SJCRH30 (cell line): ENCODE results near the gene HOXD13. TPM values are rescaled to one million over a fixed set of nuclear protein-coding genes. Genes with fewer than 3 reads are reported as not detected.
A peak's percentile ranks its signal among the peaks of the same experiment; 100 is the strongest.

Experiments used
- DNase-seq, 2 experiments: peaks; one replicate each; pipeline ENCODE4 v3.0.0-alpha.2; 2015 to 2020
- H3K27ac ChIP-seq: fragments of 250-450 bp; sonication (Bioruptor Pico); 2 replicates; pipeline ENCODE4 v1.5.1; 2020; ENCODE audit warnings: mild to moderate bottlenecking, moderate library complexity
- H3K27me3 ChIP-seq: fragments of 250-450 bp; sonication (Bioruptor Pico); 2 replicates; pipeline ENCODE4 v1.5.1; 2020; ENCODE audit warnings: mild to moderate bottlenecking, moderate library complexity
- H3K36me3 ChIP-seq: fragments of 250-450 bp; sonication (Bioruptor Pico); 2 replicates; pipeline ENCODE4 v1.5.1; 2020; ENCODE audit warnings: mild to moderate bottlenecking, moderate library complexity
- H3K4me1 ChIP-seq: fragments of 250-450 bp; sonication (Bioruptor Pico); 2 replicates; pipeline ENCODE4 v1.5.1; 2020; ENCODE audit warnings: mild to moderate bottlenecking, moderate library complexity
- H3K4me3 ChIP-seq: fragments of 250-450 bp; sonication (Bioruptor Pico); 2 replicates; pipeline ENCODE4 v1.5.1; 2020; ENCODE audit warnings: mild to moderate bottlenecking, moderate library complexity
- H3K9me3 ChIP-seq: fragments of 250-450 bp; sonication (Bioruptor Pico); replicated peaks from 2 replicates; pipeline ENCODE4 v1.5.1; 2020; ENCODE audit warnings: mild to moderate bottlenecking, moderate library complexity
- total RNA-seq: library from RNA; depleted of rRNA; stranded (reverse); fragments of >200 nt; shearing (Covaris generic); gene quantifications from 2 replicates; pipeline ENCODE4 v1.2.3, GENCODE V29; 2014

Gene HOXD13
- total RNA-seq, 1 experiment from 2014 or later, result 13.6 TPM

DNA sequence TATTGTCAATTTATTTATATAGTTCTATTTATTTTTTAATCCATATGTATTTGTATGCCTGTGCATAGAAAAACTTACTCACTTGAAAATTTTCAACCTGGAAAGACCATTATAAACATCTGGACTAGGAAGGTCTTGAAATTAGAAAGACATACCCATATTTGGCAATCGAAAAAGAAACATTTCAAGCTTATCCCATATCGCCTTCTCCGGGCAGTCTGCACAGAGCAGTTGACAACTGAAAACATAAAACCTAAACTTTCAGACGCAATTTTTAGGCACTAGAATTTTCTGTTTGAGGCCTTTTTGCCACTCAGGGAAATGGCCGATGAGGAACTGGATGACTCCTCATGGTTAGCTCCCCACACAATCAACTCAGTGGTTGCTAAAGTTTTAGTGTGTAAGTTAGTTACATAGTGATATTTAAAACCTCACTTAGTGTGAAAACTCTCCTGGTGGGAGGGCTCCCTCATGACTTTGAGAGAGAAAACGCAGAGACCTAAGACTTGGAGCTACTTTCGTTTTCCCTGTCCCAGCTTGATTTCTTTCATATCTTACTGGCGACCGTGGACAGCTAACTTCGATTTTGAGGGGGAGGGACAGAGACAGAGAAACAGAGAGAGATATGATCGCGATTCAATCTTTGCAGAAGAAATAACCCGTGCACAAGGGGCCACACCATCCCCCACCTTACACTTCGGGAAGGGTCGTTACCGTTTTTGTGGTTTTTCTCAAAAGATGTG is 3.9 kb downstream of the HOXD13 start:
- Histone ChIP-seq H3K36me3 (no peaks in the 10 kb centered on the region), H3K4me3 (peak overlapping the region; percentile 73), H3K4me1 (no peaks in the 10 kb centered on the region), H3K9me3 (no peaks in the 10 kb centered on the region), H3K27me3 (no peaks in the 10 kb centered on the region; the same call in 1 of the 2 replicates), H3K27ac (peak overlapping the region; percentile 65)
- peak in 1 of 2 experiments; percentile 44 for DNase-seq

GRCh38 chr2:176096986-176097819 is 4.7 kb downstream of the HOXD13 start:
- peak; percentile 85 to 95 for DNase-seq
- no peaks in the 10 kb centered on the region for H3K4me1 ChIP-seq
- H3K36me3 ChIP-seq, result no peaks in the 10 kb centered on the region
- H3K4me3 ChIP-seq, result peak overlapping the region; percentile 73
- H3K27me3 ChIP-seq, result no peaks in the 10 kb centered on the region
- H3K27ac ChIP-seq, result peak overlapping the region; percentile 65
- no peaks in the 10 kb centered on the region for H3K9me3 ChIP-seq

GRCh38 chr2:176097820-176098365 is 5.4 kb downstream of the HOXD13 start:
- Histone ChIP-seq H3K9me3 (no peaks in the 10 kb centered on the region), H3K27ac (peak overlapping the region; percentile 65), H3K4me3 (peak overlapping the region; percentile 73), H3K27me3 (no peaks in the 10 kb centered on the region), H3K36me3 (no peaks in the 10 kb centered on the region), H3K4me1 (no peaks in the 10 kb centered on the region)
- no peak for DNase-seq

DNA sequence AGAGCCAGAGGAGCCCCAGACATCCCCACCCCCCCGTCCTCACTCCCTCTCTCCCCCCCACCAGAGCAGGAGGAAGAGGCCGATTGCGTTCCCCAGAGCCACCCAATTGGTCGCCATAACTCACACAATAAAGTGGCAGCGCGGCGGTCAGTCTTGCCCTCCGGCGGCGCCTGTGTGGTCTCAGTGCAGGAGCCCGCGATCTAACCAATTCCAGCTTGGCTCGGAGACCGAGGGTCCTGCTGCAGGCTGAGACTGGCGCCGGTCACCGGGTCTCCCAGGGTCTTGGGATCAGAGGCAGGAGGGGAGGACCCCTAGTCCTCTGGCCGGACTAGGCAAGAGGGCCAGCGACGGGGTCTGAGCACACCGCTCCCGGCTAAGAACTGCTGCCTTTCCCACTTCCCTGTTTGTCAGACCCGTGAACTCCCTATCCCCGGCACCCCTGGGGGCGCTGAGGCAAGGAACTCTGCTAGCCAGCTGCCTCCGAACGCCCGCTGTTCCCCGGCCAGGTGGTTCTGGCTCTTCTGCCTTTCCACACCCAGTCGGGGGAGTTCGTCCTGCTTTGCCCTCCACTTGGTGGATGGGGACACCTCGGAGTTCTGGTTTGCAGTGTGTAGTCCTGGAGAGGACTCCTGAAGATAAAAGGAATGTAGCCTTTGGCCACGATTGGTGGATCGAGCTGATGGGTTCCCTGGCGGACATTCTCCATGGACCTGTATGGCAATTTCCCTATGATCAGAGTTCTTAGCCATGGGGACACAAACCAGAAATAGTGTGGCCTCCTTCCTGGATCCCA is 6.0 kb downstream of the HOXD13 start:
- no peaks in the 10 kb centered on the region for H3K27me3 ChIP-seq
- no peaks in the 10 kb centered on the region for H3K36me3 ChIP-seq
- no peaks in the 10 kb centered on the region for H3K9me3 ChIP-seq
- peak; percentile 43 to 56 for DNase-seq
- H3K4me1 ChIP-seq, result no peaks in the 10 kb centered on the region
- peak overlapping the region; percentile 73 for H3K4me3 ChIP-seq
- no peak overlapping the region; the same call in 1 of the 2 replicates for H3K27ac ChIP-seq

DNA sequence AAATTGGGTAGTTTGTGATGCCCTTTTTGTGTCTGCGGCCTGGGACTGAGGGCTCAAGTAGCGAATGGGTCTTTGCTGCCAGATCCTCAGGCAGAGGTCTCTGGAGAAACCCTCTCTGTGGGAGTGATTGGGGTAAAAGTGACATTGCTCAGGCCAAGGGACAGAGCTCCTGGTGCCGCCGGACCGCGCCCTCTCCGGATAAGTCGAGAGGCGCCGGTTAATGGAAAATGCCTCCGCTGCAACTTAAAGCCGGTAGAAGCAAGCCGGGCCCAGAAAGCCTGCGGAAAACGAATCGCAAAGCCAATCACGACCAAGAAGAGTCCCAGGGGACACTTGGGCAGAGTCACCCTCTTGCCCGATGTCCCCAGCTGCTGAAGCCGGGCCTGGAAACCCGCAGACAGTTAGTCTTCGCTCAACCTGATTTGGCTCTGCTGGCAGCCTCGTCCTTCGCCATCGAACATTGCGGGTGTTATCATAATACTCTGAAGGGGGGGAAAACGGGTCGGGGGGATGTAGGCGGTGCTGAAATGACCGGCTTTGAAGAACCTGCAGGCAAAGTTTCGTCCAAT is 6.7 kb downstream of the HOXD13 start:
- H3K27ac ChIP-seq, result no peak overlapping the region
- no peaks in the 10 kb centered on the region for H3K9me3 ChIP-seq
- no peaks in the 10 kb centered on the region for H3K36me3 ChIP-seq
- no peaks in the 10 kb centered on the region for H3K27me3 ChIP-seq
- DNase-seq, result no peak
- no peaks in the 10 kb centered on the region for H3K4me1 ChIP-seq
- no peak overlapping the region for H3K4me3 ChIP-seq

- peak within 1 kb of the TSS; percentile 73 for H3K4me3 ChIP-seq
- no peaks in the 10 kb centered on the region for H3K36me3 ChIP-seq
- no peak for DNase-seq
- no peaks in the 10 kb centered on the region for H3K27me3 ChIP-seq
- no peaks in the 10 kb centered on the region for H3K4me1 ChIP-seq
- no peaks in the 10 kb centered on the region for H3K9me3 ChIP-seq
- no peak within 1 kb of the TSS; the same call in 1 of the 2 replicates for H3K27ac ChIP-seq
Observed at GRCh38 chr2:176099728-176100546, 7.4 kb downstream of the HOXD13 start, which contains the start of gene HOXD12. Gene HOXD12 (plus strand): TSS chr2:176099795. CDS start chr2:176099802, 7 bp downstream.

DNA sequence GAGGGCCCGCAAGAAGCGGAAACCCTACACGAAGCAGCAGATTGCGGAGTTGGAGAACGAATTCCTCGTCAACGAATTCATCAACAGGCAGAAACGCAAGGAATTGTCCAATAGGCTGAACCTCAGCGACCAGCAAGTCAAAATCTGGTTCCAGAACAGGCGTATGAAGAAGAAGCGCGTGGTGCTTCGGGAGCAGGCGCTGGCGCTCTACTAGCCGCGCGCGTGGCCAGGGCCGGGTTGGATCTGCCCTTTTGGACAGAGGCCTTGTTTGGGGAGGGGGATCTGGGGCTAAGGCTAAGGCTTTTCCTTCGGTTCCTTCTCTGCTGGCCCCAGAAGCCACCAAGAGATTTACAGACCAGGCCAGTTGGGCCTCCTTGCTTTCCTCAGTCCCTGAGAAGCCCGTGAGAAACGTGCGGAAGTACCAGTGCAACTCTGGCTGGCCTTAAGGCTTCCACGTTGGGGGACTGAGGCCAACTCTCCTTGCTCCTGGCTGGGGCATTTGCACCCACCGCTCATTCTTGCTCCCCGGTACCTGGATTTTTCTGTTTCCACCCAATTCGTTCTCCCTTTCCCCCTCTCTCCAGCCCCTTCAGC is 8.1 kb downstream of the HOXD13 start:
- Histone ChIP-seq H3K9me3 (no peaks in the 10 kb centered on the region), H3K4me1 (no peaks in the 10 kb centered on the region), H3K27me3 (no peaks in the 10 kb centered on the region), H3K4me3 (no peak overlapping the region), H3K27ac (no peak overlapping the region), H3K36me3 (no peaks in the 10 kb centered on the region)
- DNase-seq, result no peak

GRCh38 chr2:176101216-176101830 is 8.8 kb downstream of the HOXD13 start:
- Histone ChIP-seq H3K9me3 (no peaks in the 10 kb centered on the region), H3K4me3 (no peak overlapping the region), H3K27ac (no peak overlapping the region), H3K27me3 (no peaks in the 10 kb centered on the region), H3K36me3 (no peaks in the 10 kb centered on the region), H3K4me1 (no peaks in the 10 kb centered on the region)
- no peak for DNase-seq

DNA sequence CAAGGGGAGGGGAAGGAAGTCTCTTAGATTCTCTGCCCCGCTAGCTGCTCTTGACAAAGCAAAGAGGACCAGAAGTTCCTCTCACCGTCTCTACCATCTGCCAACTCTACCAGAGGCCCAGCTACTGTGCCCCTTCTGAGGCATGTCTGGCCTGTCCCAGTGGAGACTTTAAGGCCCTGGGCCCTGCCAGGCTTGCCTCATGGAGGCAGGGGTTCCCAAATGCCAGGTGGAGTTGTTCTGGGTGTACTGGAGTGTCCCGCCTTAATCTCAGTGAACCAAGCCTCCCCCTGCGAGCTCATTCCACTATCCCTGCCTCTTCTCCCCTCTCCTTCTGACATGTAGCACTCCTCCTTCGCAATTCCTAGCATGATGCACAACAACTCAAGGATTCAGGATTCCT is 9.3 kb downstream of the HOXD13 start:
- Histone ChIP-seq H3K4me3 (no peak overlapping the region), H3K27me3 (no peaks in the 10 kb centered on the region), H3K9me3 (no peaks in the 10 kb centered on the region), H3K4me1 (no peaks in the 10 kb centered on the region), H3K27ac (no peak overlapping the region), H3K36me3 (no peaks in the 10 kb centered on the region)
- no peak for DNase-seq

DNA sequence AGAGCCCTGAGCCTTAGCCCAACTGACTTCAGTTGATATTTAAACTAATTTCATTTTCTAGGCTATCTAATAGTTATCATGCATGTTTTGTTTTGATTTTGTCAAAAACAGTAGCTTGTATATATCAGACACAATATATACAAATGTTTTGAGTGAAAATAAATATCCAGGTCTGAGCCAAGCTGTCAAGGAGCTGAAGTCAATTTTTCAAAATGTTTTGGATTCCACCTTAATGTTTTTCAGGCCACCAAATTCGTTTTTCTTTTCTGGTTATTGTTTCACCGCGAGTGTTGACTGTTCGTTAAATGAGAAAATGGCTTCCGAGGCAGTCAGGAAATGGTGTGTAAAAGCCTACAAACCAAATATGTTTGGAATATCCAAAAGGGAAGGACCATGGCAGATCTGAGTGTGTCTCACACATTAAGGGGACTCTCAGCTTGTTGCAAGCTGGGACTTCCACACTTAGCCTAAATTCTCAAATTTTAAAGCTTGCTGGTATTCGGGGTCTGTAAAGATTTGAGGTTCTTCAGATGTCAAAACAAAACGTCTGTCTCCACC is 9.9 kb downstream of the HOXD13 start:
- DNase-seq, result no peak
- H3K4me1 ChIP-seq, result no peaks in the 10 kb centered on the region
- no peaks in the 10 kb centered on the region for H3K36me3 ChIP-seq
- no peaks in the 10 kb centered on the region for H3K27me3 ChIP-seq
- no peak overlapping the region for H3K4me3 ChIP-seq
- H3K27ac ChIP-seq, result no peak overlapping the region
- no peaks in the 10 kb centered on the region for H3K9me3 ChIP-seq

DNA sequence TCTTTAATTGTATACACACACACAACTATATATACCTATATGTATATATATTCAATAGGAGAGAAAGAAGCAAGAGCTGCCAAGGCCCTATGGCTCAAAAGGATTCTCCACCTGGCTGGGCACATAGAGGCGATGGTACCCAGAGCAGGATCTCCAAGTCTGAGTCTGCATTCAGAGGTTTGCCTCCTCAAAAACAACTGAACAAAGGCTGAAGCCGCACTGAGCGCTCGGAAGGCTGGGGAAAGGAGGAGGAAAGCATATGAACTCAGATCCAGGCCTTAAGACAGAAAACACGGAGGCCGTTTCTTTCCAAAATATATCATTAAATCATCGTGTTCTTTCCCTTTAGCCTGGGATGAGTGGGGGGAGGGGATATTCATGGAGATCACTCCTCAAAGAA is 10.7 kb downstream of the HOXD13 start:
- DNase-seq, result no peak
- Histone ChIP-seq H3K4me3 (no peak overlapping the region), H3K27me3 (no peaks in the 10 kb centered on the region), H3K4me1 (no peaks in the 10 kb centered on the region), H3K27ac (no peak overlapping the region), H3K9me3 (no peaks in the 10 kb centered on the region), H3K36me3 (no peaks in the 10 kb centered on the region)

DNA sequence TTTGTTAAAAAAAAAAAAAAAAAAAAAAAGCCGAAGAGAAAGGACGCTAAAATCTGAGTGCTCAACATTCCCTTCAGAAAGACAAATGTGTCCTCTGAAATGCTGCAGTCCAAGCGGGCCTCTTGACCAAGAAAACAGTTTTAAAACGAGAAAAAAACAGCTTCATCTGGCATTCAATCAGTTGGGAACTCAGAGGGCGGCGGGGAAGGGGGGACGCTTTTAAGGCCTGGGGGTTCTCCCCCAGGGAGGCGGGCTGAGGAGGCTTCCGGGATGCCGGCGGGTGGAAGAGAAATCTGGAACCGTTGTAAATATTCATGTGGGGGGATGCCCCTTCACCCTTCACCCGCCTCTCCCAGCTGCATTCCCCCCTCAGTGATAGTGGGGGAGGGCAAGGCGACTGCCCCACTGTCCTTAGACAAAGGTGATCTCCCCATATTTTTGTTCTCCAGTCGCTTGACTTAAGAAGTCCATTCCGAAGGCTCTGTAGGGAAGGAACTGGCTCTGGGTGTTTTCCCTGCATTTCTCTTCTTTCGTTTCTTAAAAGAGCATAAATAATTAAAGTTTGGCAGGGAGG is 11.3 kb downstream of the HOXD13 start:
- Histone ChIP-seq H3K4me1 (no peaks in the 10 kb centered on the region), H3K4me3 (no peak overlapping the region), H3K27ac (no peak overlapping the region), H3K27me3 (no peaks in the 10 kb centered on the region), H3K9me3 (no peaks in the 10 kb centered on the region), H3K36me3 (no peaks in the 10 kb centered on the region)
- no peak for DNase-seq
